GM12878 (cell line): ENCODE measurements around the gene ARL14. TPM values are rescaled to one million over a fixed set of nuclear protein-coding genes. Genes with fewer than 3 reads are reported as not detected.

Experiments
- ATAC-seq: fragments of 200-7000 bp; cut with Tn5 transposase; 3 replicates; pipeline ENCODE4 v1.9.1; 2020; ENCODE audit warnings: mild to moderate bottlenecking, moderate library complexity
- BruUV-seq: library from RNA; stranded (reverse); fragments of 400-500 nt; replicated peaks from 2 replicates; lab custom pipeline; 2021; lab: Mats Ljungman, UMichigan
- CTCF ChIA-PET: fragments of 300-600 bp; sonication (Branson Sonifier 250); formaldehyde crosslinking; extraction: SDS; loops from one replicate; lab custom pipeline; 2021; ENCODE audit warnings: inconsistent platforms; lab: Yijun Ruan, JAX
- POLR2A ChIA-PET: fragments of 350-600 bp; formaldehyde crosslinking; extraction: SDS; loops from one replicate; lab custom pipeline; 2021; ENCODE audit warnings: inconsistent platforms; lab: Charles Lee
- RAD21 ChIA-PET: fragments of 300-600 bp; sonication (Branson Sonifier 250); formaldehyde crosslinking; loops from one replicate; lab custom pipeline; 2023; ENCODE audit warnings: antibody characterized with exemption; ENCODE audit not compliant: unreplicated experiment; lab: Charles Lee
- SMC1A ChIA-PET: fragments of 300-600 bp; sonication (Branson Sonifier 250); formaldehyde crosslinking; loops from one replicate; lab custom pipeline; 2023; ENCODE audit not compliant: unreplicated experiment, uncharacterized antibody; lab: Charles Lee
- DNase-seq: peaks from one replicate; pipeline ENCODE4 v3.0.0-alpha.2; 2011; ENCODE audit warnings: low read depth, low spot score
- FAIRE-seq: peaks from 3 replicates; lab custom pipeline; 2011; peaks lifted over from hg19 to GRCh38; lab: Jason Lieb, UNC
- H2AFZ ChIP-seq: 2 replicates; pipeline ENCODE4 v1.6.0; 2011; ENCODE audit warnings: low read depth, low read length, control low read depth; ENCODE audit not compliant: control insufficient read depth
- H3K27ac ChIP-seq: 2 replicates; pipeline ENCODE4 v1.5.1; 2011; ENCODE audit warnings: control low read depth; ENCODE audit not compliant: control insufficient read depth, insufficient read depth
- H3K27me3 ChIP-seq, 2 experiments: replicated peaks in 1 of 2; 2 replicates each; pipeline versions ENCODE4 v1.6.0 to v1.6.1; 2011; ENCODE audit warnings: low read length in 1 of 2; ENCODE audit not compliant: control insufficient read depth in 2 of 2, insufficient read depth in 2 of 2
- H3K36me3 ChIP-seq, 2 experiments: 2 replicates each; pipeline ENCODE4 v1.5.1; 2011; ENCODE audit warnings: low read length in 1 of 2; ENCODE audit not compliant: control insufficient read depth in 2 of 2, insufficient read depth in 2 of 2
- H3K4me1 ChIP-seq: 2 replicates; pipeline ENCODE4 v1.6.1; 2011; ENCODE audit warnings: mild to moderate bottlenecking, low read length, moderate library complexity, mixed read lengths; ENCODE audit not compliant: control insufficient read depth, insufficient read depth
- H3K4me2 ChIP-seq: 2 replicates; pipeline ENCODE4 v1.6.0; 2011; ENCODE audit warnings: control low read depth; ENCODE audit not compliant: control insufficient read depth, insufficient read depth
- H3K4me3 ChIP-seq: fragments of 200-600 bp; sonication (generic); 2 replicates; pipeline ENCODE4 v1.5.1; 2016
- H3K79me2 ChIP-seq: 2 replicates; pipeline ENCODE4 v1.6.0; 2011; ENCODE audit warnings: low read length; ENCODE audit not compliant: control insufficient read depth, insufficient read depth
- H3K9ac ChIP-seq: 2 replicates; pipeline ENCODE4 v1.8.0; 2011; ENCODE audit warnings: low read length, control low read depth, mixed read lengths; ENCODE audit not compliant: control insufficient read depth, insufficient read depth
- H3K9me3 ChIP-seq: replicated peaks from 3 replicates; pipeline ENCODE4 v1.5.1; 2011; ENCODE audit warnings: mild to moderate bottlenecking, low read length; ENCODE audit not compliant: control insufficient read depth, insufficient read depth
- H4K20me1 ChIP-seq: 2 replicates; pipeline ENCODE4 v1.6.0; 2011; ENCODE audit not compliant: control insufficient read depth, insufficient read depth
- ATF7 ChIP-seq: fragments of 450-650 bp; IDR thresholded peaks from 2 replicates; pipeline ENCODE4 v1.6.1; 2016; ENCODE audit warnings: low read depth, mild to moderate bottlenecking
- CTCF ChIP-seq, 3 experiments: IDR thresholded peaks in 2 of 3; conservative IDR thresholded peaks in 1 of 3; 2 replicates each; pipeline ENCODE4 v1.5.1; 2011; ENCODE audit warnings: low read depth in 3 of 3, low read length in 3 of 3, mild to moderate bottlenecking in 3 of 3, control low read depth in 2 of 3, moderate library complexity in 2 of 3, inconsistent platforms in 1 of 3, mixed read lengths in 1 of 3; ENCODE audit not compliant: control insufficient read depth in 2 of 3, insufficient read depth in 1 of 3; ENCODE audit errors: extremely low read depth in 1 of 3
- FOXK2 ChIP-seq: fragments of 450-650 bp; IDR thresholded peaks from 2 replicates; pipeline ENCODE4 v1.6.1; 2017; ENCODE audit warnings: mild to moderate bottlenecking, moderate library complexity
- IRF3 ChIP-seq: fragments of 450-650 bp; IDR thresholded peaks from 2 replicates; pipeline ENCODE4 v1.6.1; 2014; ENCODE audit warnings: mild to moderate bottlenecking
- IRF5 ChIP-seq: fragments of 450-650 bp; IDR thresholded peaks from 2 replicates; pipeline ENCODE4 v1.6.1; 2017; ENCODE audit warnings: borderline replicate concordance
- NFYA ChIP-seq: IDR thresholded peaks from 2 replicates; pipeline ENCODE4 v1.6.1; 2011; ENCODE audit warnings: low read depth, mild to moderate bottlenecking, low read length, improper control_type of control experiment, borderline replicate concordance
- NFYB ChIP-seq: IDR thresholded peaks from 2 replicates; pipeline ENCODE4 v1.6.1; 2011; ENCODE audit warnings: low read depth, mild to moderate bottlenecking, low read length, improper control_type of control experiment, moderate library complexity; ENCODE audit not compliant: insufficient read depth
- NKRF ChIP-seq: fragments of 450-650 bp; conservative IDR thresholded peaks from 2 replicates; pipeline ENCODE4 v1.6.1; 2017; ENCODE audit warnings: mild to moderate bottlenecking, moderate library complexity
- POLR2AphosphoS5 ChIP-seq: IDR thresholded peaks from 2 replicates; pipeline ENCODE4 v1.6.1; 2011; ENCODE audit warnings: mild to moderate bottlenecking, low read length, inconsistent platforms
- RB1 ChIP-seq: fragments of 450-650 bp; formaldehyde crosslinking; IDR thresholded peaks from 2 replicates; pipeline ENCODE4 v1.6.1; 2017; ENCODE audit warnings: mild to moderate bottlenecking, borderline replicate concordance
- RBBP5 ChIP-seq: fragments of 200-600 bp; sonication (generic); conservative IDR thresholded peaks from 2 replicates; pipeline ENCODE4 v1.6.1; 2016
- SIX5 ChIP-seq: IDR thresholded peaks from 2 replicates; pipeline ENCODE4 v1.6.1; 2011; ENCODE audit warnings: mild to moderate bottlenecking, low read depth, low read length, moderate library complexity; ENCODE audit not compliant: severe bottlenecking
- SKIL ChIP-seq: fragments of 450-650 bp; IDR thresholded peaks from 2 replicates; pipeline ENCODE4 v1.6.1; 2017; ENCODE audit warnings: mild to moderate bottlenecking, low read depth, inconsistent platforms; ENCODE audit not compliant: poor library complexity, severe bottlenecking
- ZNF384 ChIP-seq: IDR thresholded peaks from 2 replicates; pipeline ENCODE4 v1.6.1; 2012; ENCODE audit warnings: low read depth, mild to moderate bottlenecking, low read length, improper control_type of control experiment, borderline replicate concordance
- WGBS: methylation state at CpG from one replicate; pipeline ENCODE4 v1.1.6; 2016; ENCODE audit warnings: low lambda C conversion rate; ENCODE audit not compliant: insufficient replicate concordance, insufficient coverage; ENCODE audit errors: missing lambda C conversion rate; 5-methylcytosine and 5-hydroxymethylcytosine counted together
- in situ Hi-C: fragments of 300-500 bp; cut with MboI; formaldehyde crosslinking; loops from 9 replicates; pipeline ENCODE4 v1.14.3; 2018; ENCODE audit warnings: mixed read lengths
- intact Hi-C: fragments of 100-400 bp; cut with micrococcal nuclease; formaldehyde crosslinking; loops from one replicate; pipeline ENCODE4 v1.14.2; 2022; ENCODE audit not compliant: unreplicated experiment
- polyA plus RNA-seq, 11 experiments: library from polyadenylated mRNA; depleted of rRNA in 4 of 11; unstranded in 6 of 11; stranded (reverse) in 5 of 11; fragments of >200 nt; fragmentation: Nextera tagmentation in 4 of 11; fragmentation: Illumina TruSeq in 1 of 11; extraction: Ambion mirVana in 4 of 11; extraction: Trizol in 1 of 11; gene quantifications; 1 replicate in 1 of 11; 2 replicates in 10 of 11; pipeline versions ENCODE4 v1.2.1 to v1.2.3, GENCODE V29; 2011 to 2016; ENCODE audit warnings: inconsistent platforms in 2 of 11, missing spikeins in 2 of 11, low read depth in 1 of 11
- total RNA-seq, 4 experiments: library from RNA; depleted of rRNA in 3 of 4; stranded (reverse); fragments of >200 nt in 3 of 4; fragmentation: Illumina TruSeq in 1 of 4; extraction: Trizol in 1 of 4; gene quantifications; 2 replicates each; pipeline versions ENCODE4 v1.2.1 to v1.2.3, GENCODE V29; 2013 to 2021

Gene ARL14
- total and polyA plus RNA-seq, 10 of the 15 experiments (the other 5 are each of a cell fraction or from before 2014, with no cell fraction given): 0.04 to 0.18 TPM; not detected in 8

GRCh38 chr3:160725338-160725737, 48.4 kb downstream of the ARL14 start:
- no TSS peak for BruUV-seq
- intact Hi-C loops: no loop called here
- POLR2A ChIA-PET: no interaction called here
- no peak overlapping the region for H2AFZ ChIP-seq
- in situ Hi-C loops: no loop called here
- H3K4me2 ChIP-seq: no peak overlapping the region
- H3K4me1 ChIP-seq: no peaks in the 10 kb centered on the region
- no peak for DNase-seq
- ATAC-seq: no peak
- FAIRE-seq: no peak
- no peak overlapping the region for H3K9ac ChIP-seq
- H3K4me3 ChIP-seq: no peak overlapping the region
- no peaks in the 10 kb centered on the region for H3K79me2 ChIP-seq
- no peaks in the 10 kb centered on the region; a peak in 1 of 4 replicates for H3K27me3 ChIP-seq
- TF ChIP-seq POLR2AphosphoS5 (no peak), NFYB (no peak), CTCF (IDR thresholded peaks at IDR 0.05 in 2 of 3, conservative IDR thresholded peaks at IDR 0.05 in 1 of 3; ENCODE audit: control insufficient read depth in 2 of 3, extremely low read depth in 1 of 3, insufficient read depth in 1 of 3, low read depth in 3 of 3, low read length in 3 of 3) (no peak), SKIL (no peak), NFYA (no peak), FOXK2 (no peak), IRF5 (no peak), ATF7 (no peak), ZNF384 (no peak), RBBP5 (no peak), RB1 (no peak), IRF3 (no peak), SIX5 (no peak), NKRF (no peak)
- 46% methylated on average over 2 of the region's 2 CpGs for WGBS
- SMC1A ChIA-PET: no interaction called here
- H4K20me1 ChIP-seq: no peaks in the 10 kb centered on the region
- RAD21 ChIA-PET: no interaction called here
- H3K36me3 ChIP-seq: no peaks in the 10 kb centered on the region
- no peak overlapping the region for H3K27ac ChIP-seq
- H3K9me3 ChIP-seq: no peaks in the 10 kb centered on the region
- CTCF ChIA-PET: no interaction called here
